ENCODE data around the gene BCLAF1. TPM values are rescaled to one million over a fixed set of nuclear protein-coding genes. Genes with fewer than 3 reads are reported as not detected.
"Not testable (repeated sequence)": the region's sequence is repeated elsewhere in the genome, so short reads cannot be mapped to it uniquely, and the experiment has no call there.

Gene BCLAF1
- total RNA-seq, 1 donor from 2014 or later = 154 TPM

DNA sequence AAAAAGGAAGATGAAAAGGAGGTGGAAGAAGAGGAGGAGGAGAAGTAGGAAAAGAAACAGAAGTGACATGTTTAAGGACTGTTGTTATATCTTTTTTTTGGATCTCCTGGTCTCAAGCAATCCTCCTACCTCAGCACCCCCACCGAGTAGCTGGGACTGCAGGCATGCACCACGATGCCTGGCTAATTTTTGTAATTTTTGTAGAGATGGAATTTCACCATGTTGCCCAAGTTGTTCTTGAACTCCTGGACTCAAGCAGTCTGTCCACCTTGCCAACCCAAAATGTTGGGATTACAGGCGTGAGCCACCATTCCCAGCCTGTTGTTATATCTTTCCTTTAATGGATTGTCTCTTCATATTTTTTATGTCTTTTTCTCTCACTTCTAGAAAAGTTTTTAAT is 19.5 kb upstream of the BCLAF1 start:
- H3K4me3 ChIP-seq (ENCODE audit: insufficient read depth, low read depth, low read length) = no peak overlapping the region
- no peaks in the 10 kb centered on the region for H3K4me1 Mint-ChIP-seq (ENCODE audit: low read depth, unreplicated experiment)
- no peaks in the 10 kb centered on the region for H3K9me3 Mint-ChIP-seq (ENCODE audit: unreplicated experiment)
- no peak overlapping the region for H3K4me3 Mint-ChIP-seq (ENCODE audit: unreplicated experiment)
- no peak overlapping the region for H2AFZ ChIP-seq (ENCODE audit: low read depth, low read length)
- DNase-seq (ENCODE audit: low read depth) (no peak), FAIRE-seq (no peak)
- no peaks in the 10 kb centered on the region for H3K36me3 ChIP-seq (ENCODE audit: insufficient read depth, low read length)
- no peaks in the 10 kb centered on the region for H3K27me3 ChIP-seq (ENCODE audit: insufficient read depth, low read length)
- no peak overlapping the region for H3K9ac ChIP-seq (ENCODE audit: low read length)
- no peaks in the 10 kb centered on the region for H3K27me3 Mint-ChIP-seq (ENCODE audit: low read depth, unreplicated experiment)
- H3K79me2 ChIP-seq (ENCODE audit: insufficient read depth, low read length) = no peaks in the 10 kb centered on the region
- H3K36me3 Mint-ChIP-seq (ENCODE audit: low read depth, unreplicated experiment) = no peaks in the 10 kb centered on the region
- no peak overlapping the region for H3K27ac ChIP-seq (ENCODE audit: low read depth, low read length)
- no peak overlapping the region for H3K27ac Mint-ChIP-seq (ENCODE audit: unreplicated experiment)
- H3K4me1 ChIP-seq (ENCODE audit: insufficient read depth, low read length) = no peaks in the 10 kb centered on the region
- H3K4me2 ChIP-seq (ENCODE audit: low read length) = no peak overlapping the region
- H3K9me3 ChIP-seq (ENCODE audit: insufficient read depth, low read depth, low read length) = no peaks in the 10 kb centered on the region
- no peak for TF ChIP-seq EZH2 (IDR thresholded peaks at IDR 0.05; ENCODE audit: insufficient read depth, low read length)
- TF ChIP-seq, protein P1, sequence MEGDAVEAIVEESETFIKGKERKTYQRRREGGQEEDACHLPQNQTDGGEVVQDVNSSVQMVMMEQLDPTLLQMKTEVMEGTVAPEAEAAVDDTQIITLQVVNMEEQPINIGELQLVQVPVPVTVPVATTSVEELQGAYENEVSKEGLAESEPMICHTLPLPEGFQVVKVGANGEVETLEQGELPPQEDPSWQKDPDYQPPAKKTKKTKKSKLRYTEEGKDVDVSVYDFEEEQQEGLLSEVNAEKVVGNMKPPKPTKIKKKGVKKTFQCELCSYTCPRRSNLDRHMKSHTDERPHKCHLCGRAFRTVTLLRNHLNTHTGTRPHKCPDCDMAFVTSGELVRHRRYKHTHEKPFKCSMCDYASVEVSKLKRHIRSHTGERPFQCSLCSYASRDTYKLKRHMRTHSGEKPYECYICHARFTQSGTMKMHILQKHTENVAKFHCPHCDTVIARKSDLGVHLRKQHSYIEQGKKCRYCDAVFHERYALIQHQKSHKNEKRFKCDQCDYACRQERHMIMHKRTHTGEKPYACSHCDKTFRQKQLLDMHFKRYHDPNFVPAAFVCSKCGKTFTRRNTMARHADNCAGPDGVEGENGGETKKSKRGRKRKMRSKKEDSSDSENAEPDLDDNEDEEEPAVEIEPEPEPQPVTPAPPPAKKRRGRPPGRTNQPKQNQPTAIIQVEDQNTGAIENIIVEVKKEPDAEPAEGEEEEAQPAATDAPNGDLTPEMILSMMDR (IDR thresholded peaks at IDR 0.05; ENCODE audit: insufficient read depth, low read depth, low read length) = no peak
- H4K20me1 ChIP-seq (ENCODE audit: insufficient read depth, low read length) = no peaks in the 10 kb centered on the region

DNA sequence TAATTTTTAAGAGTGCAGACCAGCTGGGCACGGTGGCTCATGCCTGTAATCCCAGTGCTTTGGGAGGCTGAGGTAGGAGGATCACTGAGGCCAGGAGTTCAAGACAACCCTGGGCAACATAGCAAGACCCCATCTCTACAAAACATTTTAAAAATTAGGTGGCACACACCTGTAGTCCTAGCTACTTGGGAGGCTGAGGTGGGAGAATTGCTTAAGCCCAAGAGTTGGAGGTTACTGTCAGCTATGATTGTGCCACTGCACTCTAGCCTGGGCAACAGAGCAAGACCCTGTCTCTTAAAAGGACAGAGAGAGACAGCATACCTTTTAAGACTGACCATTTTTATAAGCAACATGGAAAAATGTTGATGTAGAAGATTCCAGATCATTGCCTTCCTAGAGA is 18.8 kb upstream of the BCLAF1 start:
- H3K36me3 ChIP-seq (ENCODE audit: insufficient read depth, low read length); H3K36me3 Mint-ChIP-seq (ENCODE audit: low read depth, unreplicated experiment); H3K27me3 Mint-ChIP-seq (ENCODE audit: low read depth, unreplicated experiment); H3K9me3 ChIP-seq (ENCODE audit: insufficient read depth, low read depth, low read length); H3K4me3 Mint-ChIP-seq (ENCODE audit: unreplicated experiment); DNase-seq (ENCODE audit: low read depth); H3K4me2 ChIP-seq (ENCODE audit: low read length); H3K27me3 ChIP-seq (ENCODE audit: insufficient read depth, low read length); H3K4me3 ChIP-seq (ENCODE audit: insufficient read depth, low read depth, low read length); H3K9me3 Mint-ChIP-seq (ENCODE audit: unreplicated experiment); H3K27ac ChIP-seq (ENCODE audit: low read depth, low read length); H4K20me1 ChIP-seq (ENCODE audit: insufficient read depth, low read length); H3K4me1 ChIP-seq (ENCODE audit: insufficient read depth, low read length); H3K27ac Mint-ChIP-seq (ENCODE audit: unreplicated experiment); H3K9ac ChIP-seq (ENCODE audit: low read length); FAIRE-seq; H3K4me1 Mint-ChIP-seq (ENCODE audit: low read depth, unreplicated experiment); H2AFZ ChIP-seq (ENCODE audit: low read depth, low read length); H3K79me2 ChIP-seq (ENCODE audit: insufficient read depth, low read length): not testable (repeated sequence)

DNA sequence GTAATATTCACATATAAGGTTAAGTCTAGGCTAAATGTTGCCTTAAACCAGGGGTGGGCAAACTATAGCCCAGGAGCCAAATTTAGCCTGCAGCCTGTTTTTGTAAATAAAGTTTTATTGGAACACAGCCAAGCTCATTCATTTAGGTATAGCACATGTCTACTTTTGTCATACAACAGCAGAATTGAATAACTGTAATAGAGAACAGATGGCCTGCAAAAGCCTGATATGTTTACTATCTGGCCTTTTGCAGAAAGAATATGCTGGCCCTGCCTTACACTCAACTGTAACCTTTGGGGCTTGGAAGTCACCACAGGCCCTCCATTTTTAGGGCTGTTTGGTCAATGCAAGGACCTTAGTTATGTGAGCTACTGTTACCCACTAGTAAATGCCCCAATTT is 17.7 kb upstream of the BCLAF1 start:
- no peaks in the 10 kb centered on the region for H3K4me1 Mint-ChIP-seq (ENCODE audit: low read depth, unreplicated experiment)
- no peak for FAIRE-seq
- H3K27ac ChIP-seq (ENCODE audit: low read depth, low read length) = no peak overlapping the region

More for the DNA sequence above, 17.7 kb upstream of the BCLAF1 start:
- Mint-ChIP-seq H3K9me3 (ENCODE audit: unreplicated experiment) (no peaks in the 10 kb centered on the region), H3K27ac (ENCODE audit: unreplicated experiment) (no peak overlapping the region), H3K27me3 (ENCODE audit: low read depth, unreplicated experiment) (no peaks in the 10 kb centered on the region), H3K36me3 (ENCODE audit: low read depth, unreplicated experiment) (no peaks in the 10 kb centered on the region), H3K4me3 (ENCODE audit: unreplicated experiment) (no peak overlapping the region)
- DNase-seq (ENCODE audit: low read depth) = no peak
- H3K9ac ChIP-seq (ENCODE audit: low read length) = no peak overlapping the region
- H2AFZ ChIP-seq (ENCODE audit: low read depth, low read length) = no peak overlapping the region
- no peaks in the 10 kb centered on the region for H3K79me2 ChIP-seq (ENCODE audit: insufficient read depth, low read length)
- no peaks in the 10 kb centered on the region for H3K4me1 ChIP-seq (ENCODE audit: insufficient read depth, low read length)
- no peaks in the 10 kb centered on the region for H3K9me3 ChIP-seq (ENCODE audit: insufficient read depth, low read depth, low read length)
- H3K4me3 ChIP-seq (ENCODE audit: insufficient read depth, low read depth, low read length) = no peak overlapping the region
- no peaks in the 10 kb centered on the region for H3K27me3 ChIP-seq (ENCODE audit: insufficient read depth, low read length)
- H3K36me3 ChIP-seq (ENCODE audit: insufficient read depth, low read length) = no peaks in the 10 kb centered on the region
- no peaks in the 10 kb centered on the region for H4K20me1 ChIP-seq (ENCODE audit: insufficient read depth, low read length)
- no peak overlapping the region for H3K4me2 ChIP-seq (ENCODE audit: low read length)
- TF ChIP-seq, protein P1 (IDR thresholded peaks at IDR 0.05; ENCODE audit: insufficient read depth, low read depth, low read length) = no peak
- no peak for TF ChIP-seq EZH2 (IDR thresholded peaks at IDR 0.05; ENCODE audit: insufficient read depth, low read length)

Data from astrocyte (in vitro differentiated cells and primary cell).